IPS DF 6.9 (cell line): ENCODE results near the gene ERCC3.

ENCODE experiments used
- DNase-seq: peaks from one replicate; pipeline ENCODE4 v3.0.0-alpha.2; 2013; ENCODE audit warnings: low read depth, low spot score
- H3K27ac ChIP-seq: one replicate; pipeline ENCODE4 v1.5.1; 2013; ENCODE audit warnings: low read length, control low read depth
- H3K27me3 ChIP-seq: 2 replicates; pipeline ENCODE4 v1.6.1; 2013; ENCODE audit warnings: mild to moderate bottlenecking, low read length; ENCODE audit not compliant: control insufficient read depth, insufficient read depth
- H3K36me3 ChIP-seq: 2 replicates; pipeline ENCODE4 v1.6.1; 2013; ENCODE audit warnings: low read length; ENCODE audit not compliant: control insufficient read depth, insufficient read depth
- H3K4me1 ChIP-seq: 2 replicates; pipeline ENCODE4 v1.6.1; 2013; ENCODE audit warnings: low read length; ENCODE audit not compliant: control insufficient read depth, insufficient read depth
- H3K4me3 ChIP-seq: 2 replicates; pipeline ENCODE4 v1.5.1; 2013; ENCODE audit warnings: mild to moderate bottlenecking, low read length
- H3K9me3 ChIP-seq: 2 replicates; pipeline ENCODE4 v1.6.1; 2013; ENCODE audit warnings: low read length, inconsistent platforms; ENCODE audit not compliant: control insufficient read depth, insufficient read depth
- WGBS: extraction: QIAGEN DNeasy Blood & Tissue Kit; methylation state at CpG from one replicate; pipeline ENCODE4 v1.1.7; 2013; ENCODE audit warnings: mixed read lengths, missing lambda C conversion rate; ENCODE audit not compliant: insufficient read length, insufficient coverage; 5-methylcytosine and 5-hydroxymethylcytosine counted together

ERCC3 gene

GRCh38 chr2:127280693-127281092 lies 13.3 kb downstream of the ERCC3 start:
- H3K36me3 ChIP-seq: peaks cover 32% of the 10 kb centered on the region
- H3K27ac ChIP-seq: no peak overlapping the region
- WGBS: no CpG with 5 or more reads among the region's 2 CpGs
- DNase-seq: no peak
- no peaks in the 10 kb centered on the region; the same call in 1 of the 2 replicates for H3K4me1 ChIP-seq
- H3K27me3 ChIP-seq: no peaks in the 10 kb centered on the region
- H3K9me3 ChIP-seq: no peaks in the 10 kb centered on the region
- no peak overlapping the region for H3K4me3 ChIP-seq

GRCh38 chr2:127279781-127280180 lies 14.2 kb downstream of the ERCC3 start:
- Histone ChIP-seq H3K9me3 (no peaks in the 10 kb centered on the region), H3K36me3 (peaks cover 38% of the 10 kb centered on the region), H3K4me3 (no peak overlapping the region), H3K27me3 (no peaks in the 10 kb centered on the region), H3K27ac (no peak overlapping the region), H3K4me1 (no peaks in the 10 kb centered on the region; the same call in 1 of the 2 replicates)
- no CpG with 5 or more reads among the region's 5 CpGs for WGBS
- no peak for DNase-seq

- Histone ChIP-seq H3K9me3 (no peaks in the 10 kb centered on the region), H3K4me1 (no peaks in the 10 kb centered on the region; the same call in 1 of the 2 replicates), H3K4me3 (no peak overlapping the region), H3K27ac (no peak overlapping the region), H3K36me3 (peaks cover 38% of the 10 kb centered on the region), H3K27me3 (no peaks in the 10 kb centered on the region)
- DNase-seq: no peak
- WGBS: no CpG with 5 or more reads among the region's 3 CpGs
These were observed 15.0 kb downstream of the ERCC3 start for GRCh38 chr2:127278959-127279358.

- H3K4me3 ChIP-seq: no peak overlapping the region
- no peaks in the 10 kb centered on the region for H3K27me3 ChIP-seq
- no CpG with 5 or more reads among the region's 2 CpGs for WGBS
- H3K36me3 ChIP-seq: peaks cover 31% of the 10 kb centered on the region
- no peak overlapping the region for H3K27ac ChIP-seq
- no peaks in the 10 kb centered on the region; the same call in 1 of the 2 replicates for H3K4me1 ChIP-seq
- H3K9me3 ChIP-seq: no peaks in the 10 kb centered on the region
- no peak for DNase-seq
These were observed 16.9 kb downstream of the ERCC3 start for GRCh38 chr2:127277028-127277427.

GRCh38 chr2:127275789-127276188 lies 18.2 kb downstream of the ERCC3 start:
- H3K36me3 ChIP-seq: peaks cover 39% of the 10 kb centered on the region
- no CpG with 5 or more reads among the region's 9 CpGs for WGBS

GRCh38 chr2:127275356-127275755 lies 18.6 kb downstream of the ERCC3 start:
- H3K27me3 ChIP-seq: no peaks in the 10 kb centered on the region
- H3K36me3 ChIP-seq: peaks cover 43% of the 10 kb centered on the region
- no peaks in the 10 kb centered on the region; the same call in 1 of the 2 replicates for H3K4me1 ChIP-seq
- no peak overlapping the region for H3K4me3 ChIP-seq
- H3K27ac ChIP-seq: no peak overlapping the region
- no CpG with 5 or more reads among the region's 3 CpGs for WGBS
- no peaks in the 10 kb centered on the region for H3K9me3 ChIP-seq
- DNase-seq: no peak

More at GRCh38 chr2:127275789-127276188, 18.2 kb downstream of the ERCC3 start:
- Histone ChIP-seq H3K4me3 (no peak overlapping the region), H3K27me3 (no peaks in the 10 kb centered on the region), H3K9me3 (no peaks in the 10 kb centered on the region), H3K27ac (no peak overlapping the region), H3K4me1 (no peaks in the 10 kb centered on the region; the same call in 1 of the 2 replicates)
- DNase-seq: no peak

GRCh38 chr2:127270663-127271062 lies 23.3 kb downstream of the ERCC3 start:
- no peaks in the 10 kb centered on the region for H3K4me1 ChIP-seq
- no peak overlapping the region for H3K4me3 ChIP-seq
- no peaks in the 10 kb centered on the region for H3K27me3 ChIP-seq
- no peaks in the 10 kb centered on the region for H3K9me3 ChIP-seq
- WGBS: no CpG with 5 or more reads among the region's 5 CpGs
- H3K36me3 ChIP-seq: peaks cover 27% of the 10 kb centered on the region; the same call in 1 of the 2 replicates
- H3K27ac ChIP-seq: no peak overlapping the region
- no peak for DNase-seq

GRCh38 chr2:127261804-127262406 lies 32.0 kb downstream of the ERCC3 start:
- Histone ChIP-seq H3K4me1 (no peaks in the 10 kb centered on the region), H3K9me3 (no peaks in the 10 kb centered on the region), H3K4me3 (no peak overlapping the region), H3K27me3 (no peaks in the 10 kb centered on the region), H3K36me3 (peaks cover 25% of the 10 kb centered on the region), H3K27ac (no peak overlapping the region)
- no peak for DNase-seq
- WGBS: no CpG with 5 or more reads among the region's 8 CpGs

GRCh38 chr2:127259355-127259754 lies 34.6 kb downstream of the ERCC3 start:
- Histone ChIP-seq H3K36me3 (peaks cover 28% of the 10 kb centered on the region), H3K9me3 (no peaks in the 10 kb centered on the region), H3K27me3 (no peaks in the 10 kb centered on the region), H3K4me1 (no peaks in the 10 kb centered on the region), H3K4me3 (no peak overlapping the region), H3K27ac (no peak overlapping the region)
- DNase-seq: no peak
- WGBS: no CpG with 5 or more reads among the region's 5 CpGs

- no peaks in the 10 kb centered on the region for H3K9me3 ChIP-seq
- no CpG with 5 or more reads among the region's 8 CpGs for WGBS
- DNase-seq: no peak
- H3K27me3 ChIP-seq: no peaks in the 10 kb centered on the region
- no peak overlapping the region for H3K27ac ChIP-seq
- H3K36me3 ChIP-seq: peaks cover 28% of the 10 kb centered on the region
- H3K4me1 ChIP-seq: no peaks in the 10 kb centered on the region
- H3K4me3 ChIP-seq: no peak overlapping the region
These were observed 37.1 kb downstream of the ERCC3 start for GRCh38 chr2:127256866-127257265.

GRCh38 chr2:127256381-127256780 lies 37.6 kb downstream of the ERCC3 start:
- Histone ChIP-seq H3K4me3 (no peak overlapping the region), H3K27me3 (no peaks in the 10 kb centered on the region), H3K27ac (no peak overlapping the region), H3K4me1 (no peaks in the 10 kb centered on the region), H3K36me3 (peaks cover 28% of the 10 kb centered on the region), H3K9me3 (no peaks in the 10 kb centered on the region)
- no peak for DNase-seq
- no CpG with 5 or more reads among the region's 3 CpGs for whole genome bisulfite sequencing
